Stomach (tissue), 9 donors: Measurements from ENCODE around the gene DIPK1B. TPM values are rescaled to one million over a fixed set of nuclear protein-coding genes. Genes with fewer than 3 reads are reported as not detected.

Experiments
- DNase-seq, 2 donors: peaks; one replicate each; pipeline versions ENCODE4 v3.0.0 to v3.0.0-alpha.2; 2013 to 2019
- H3K27ac ChIP-seq, 5 donors: fragments of 200-600 bp in 4 of 5; sonication (generic) in 4 of 5; one replicate each; pipeline ENCODE4 v1.5.1; 2013 to 2019; ENCODE audit warnings: mild to moderate bottlenecking in 1 of 5, moderate library complexity in 1 of 5
- H3K27me3 ChIP-seq, 3 donors: fragments of 200-600 bp; sonication (generic); one replicate each; pipeline ENCODE4 v1.5.1; 2017 to 2019; ENCODE audit warnings: mixed run types in 1 of 3
- H3K36me3 ChIP-seq, 4 donors: fragments of 200-600 bp; sonication (generic); 1 replicate in 3 of 4; 2 replicates in 1 of 4; pipeline ENCODE4 v1.5.1; 2016 to 2019
- H3K4me1 ChIP-seq, 4 donors: fragments of 200-600 bp; sonication (generic); one replicate each; pipeline ENCODE4 v1.5.1; 2016 to 2019
- H3K4me3 ChIP-seq, 4 donors: fragments of 200-600 bp; sonication (generic) in 3 of 4; one replicate each; pipeline ENCODE4 v1.5.1; 2016 to 2019; ENCODE audit warnings: mild to moderate bottlenecking in 1 of 4
- H3K9me3 ChIP-seq, 4 donors: fragments of 200-600 bp; sonication (generic); one replicate each; pipeline ENCODE4 v1.5.1; 2016 to 2019
- CTCF ChIP-seq, 7 experiments: fragments of 450-650 bp in 4 of 7; fragments of 200-600 bp in 3 of 7; sonication (generic) in 3 of 7; IDR thresholded peaks; one replicate each; pipeline ENCODE4 v1.5.1; 2016 to 2019; ENCODE audit warnings: antibody characterized with exemption in 7 of 7, control low read depth in 2 of 7, mild to moderate bottlenecking in 1 of 7
- EP300 ChIP-seq: sonication (generic); formaldehyde crosslinking; IDR thresholded peaks from one replicate; pipeline ENCODE4 v1.6.1; 2017; ENCODE audit warnings: antibody characterized with exemption
- POLR2A ChIP-seq, 4 donors: fragments of 450-650 bp; IDR thresholded peaks; one replicate each; pipeline ENCODE4 v1.6.1; 2016; ENCODE audit warnings: antibody characterized with exemption in 4 of 4, control low read depth in 2 of 4, mild to moderate bottlenecking in 1 of 4, moderate library complexity in 1 of 4
- POLR2AphosphoS5 ChIP-seq, 3 donors: sonication (generic); formaldehyde crosslinking; IDR thresholded peaks; one replicate each; pipeline ENCODE4 v1.6.1; 2016; ENCODE audit warnings: antibody characterized with exemption in 3 of 3
- WGBS, 5 donors: extraction: QIAGEN DNeasy Blood & Tissue Kit in 3 of 5; methylation state at CpG; one replicate each; pipeline versions ENCODE4 v1.1.5 to v1.1.7; 2013 to 2018; 5-methylcytosine and 5-hydroxymethylcytosine counted together
- intact Hi-C: fragments of 100-400 bp; cut with DNase I; formaldehyde crosslinking; loops from one replicate; pipeline ENCODE4 v1.15.1; 2023; ENCODE audit warnings: low total_unique reads
- polyA plus RNA-seq, 3 donors: library from polyadenylated mRNA; stranded (reverse); fragments of 200-250 nt; gene quantifications; one replicate each; pipeline ENCODE4 v1.2.3, GENCODE V29; 2013
- total RNA-seq, 5 donors: library from RNA; depleted of rRNA; stranded (reverse); fragments of >200 nt; gene quantifications; one replicate each; pipeline versions ENCODE4 v1.1.0 to v1.2.3, GENCODE V29; 2014 to 2016
- donor health status: healthy with polysubstance abuse.
- donor health status: Bipolar disorder and iron deficiency.
- donor health status: healthy.

The DIPK1B gene
- total and polyA plus RNA-seq, 8 donors = 0.45 to 10.4 (median 4.0) TPM; not detected in 1

GRCh38 chr9:136686794-136687711, 25.3 kb upstream of the DIPK1B start, which contains the start of gene AGPAT2:
AGPAT2 (minus strand) TSS chr9:136687457; CDS start chr9:136687357, 100 bp downstream.
- peak within 1 kb of the TSS; percentile 86 to 95 (median 91) for H3K27ac ChIP-seq
- 0 to 1% (median 1%) methylated on average over 24 to 102 of the region's 106 CpGs for WGBS, 5 donors
- H3K27me3 ChIP-seq = no peaks in the 10 kb centered on the region
- H3K36me3 ChIP-seq = peaks cover 0 to 11% (median 7%) of the 10 kb centered on the region in 4 donors
- no peaks in the 10 kb centered on the region for H3K9me3 ChIP-seq
- TF ChIP-seq POLR2AphosphoS5 (IDR thresholded peaks at IDR 0.05) (peak in 2 of 3 donors; percentile 42 to 68), POLR2A (IDR thresholded peaks at IDR 0.05) (no peak)
- DNase-seq = peak; percentile 90 to 91
- peaks cover 37 to 82% (median 73%) of the 10 kb centered on the region in 4 donors for H3K4me1 ChIP-seq
- intact Hi-C loops = no loop called here
- peak within 1 kb of the TSS; percentile 63 to 96 (median 78) for H3K4me3 ChIP-seq

GRCh38 chr9:136687721-136688223, 24.6 kb upstream of the DIPK1B start:
- H3K4me1 ChIP-seq = peaks cover 37 to 82% (median 78%) of the 10 kb centered on the region in 4 donors
- peaks cover 0 to 11% (median 7%) of the 10 kb centered on the region in 4 donors for H3K36me3 ChIP-seq
- 12 to 27% (median 14%) methylated on average over 6 to 37 of the region's 37 CpGs for WGBS, 5 donors
- peak overlapping the region; percentile 71 to 95 (median 91) for H3K27ac ChIP-seq
- H3K4me3 ChIP-seq = peak overlapping the region; percentile 63 to 96 (median 78)
- TF ChIP-seq CTCF (IDR thresholded peaks at IDR 0.05) = no peak
- DNase-seq = peak; percentile 70 to 89
- no peaks in the 10 kb centered on the region for H3K27me3 ChIP-seq
- intact Hi-C loops = no loop called here
- no peaks in the 10 kb centered on the region for H3K9me3 ChIP-seq

- Histone ChIP-seq H3K27ac (peak overlapping the region; percentile 71 to 95 (median 91)), H3K4me3 (peak overlapping the region in 1 of 4 donors; percentile 96), H3K27me3 (no peaks in the 10 kb centered on the region), H3K4me1 (peaks cover 41 to 88% (median 84%) of the 10 kb centered on the region in 4 donors), H3K9me3 (no peaks in the 10 kb centered on the region), H3K36me3 (peaks cover 0 to 5% (median 5%) of the 10 kb centered on the region in 4 donors)
- intact Hi-C loops = no loop called here
- 57 to 69% (median 66%) methylated on average over 13 to 21 of the region's 21 CpGs for WGBS, 5 donors
- TF ChIP-seq POLR2AphosphoS5 (IDR thresholded peaks at IDR 0.05) (no peak), POLR2A (IDR thresholded peaks at IDR 0.05) (no peak), EP300 (no peak), CTCF (IDR thresholded peaks at IDR 0.05) (no peak)
- no peak for DNase-seq
These were observed 23.9 kb upstream of the DIPK1B start for GRCh38 chr9:136688274-136689107.

GRCh38 chr9:136689108-136689460, 23.3 kb upstream of the DIPK1B start:
- WGBS, 5 donors = 63 to 87% (median 80%) methylated on average over 7 of the region's 7 CpGs
- H3K27me3 ChIP-seq = no peaks in the 10 kb centered on the region
- H3K27ac ChIP-seq = peak overlapping the region in 4 of 5 donors; percentile 22 to 95 (median 91)
- peaks cover 0 to under 1% (median 0%) of the 10 kb centered on the region in 4 donors for H3K36me3 ChIP-seq
- TF ChIP-seq POLR2A (IDR thresholded peaks at IDR 0.05) = no peak
- TF ChIP-seq CTCF (IDR thresholded peaks at IDR 0.05) = no peak
- TF ChIP-seq EP300 = no peak
- no peak for TF ChIP-seq POLR2AphosphoS5 (IDR thresholded peaks at IDR 0.05)
- no peak for DNase-seq
- H3K9me3 ChIP-seq = no peaks in the 10 kb centered on the region
- peaks cover 47 to 89% (median 86%) of the 10 kb centered on the region in 4 donors for H3K4me1 ChIP-seq
- intact Hi-C loops = no loop called here
- no peak overlapping the region for H3K4me3 ChIP-seq
